Measurements from ENCODE around the gene TTLL7.

DNA sequence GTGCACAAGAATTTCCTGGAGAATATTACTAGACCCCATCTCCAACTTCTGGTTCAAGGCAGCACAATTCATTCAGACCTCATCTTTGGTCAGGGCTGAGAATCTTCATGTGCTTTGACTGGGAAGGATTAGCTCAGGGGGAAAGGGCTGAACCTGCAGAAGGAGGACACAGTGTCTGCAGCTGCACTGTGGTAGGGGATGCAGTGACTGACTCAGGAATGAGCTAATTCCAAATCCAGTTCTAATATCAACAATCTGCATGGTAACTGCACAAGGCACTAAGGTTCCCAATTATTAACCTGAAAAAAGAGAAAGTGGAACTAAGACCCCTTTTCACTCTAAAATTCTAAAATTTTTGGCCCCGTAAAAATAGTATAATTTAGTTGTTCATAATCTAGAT lies 31.6 kb downstream of the TTLL7 start:
- TF ChIP-seq, protein P1, sequence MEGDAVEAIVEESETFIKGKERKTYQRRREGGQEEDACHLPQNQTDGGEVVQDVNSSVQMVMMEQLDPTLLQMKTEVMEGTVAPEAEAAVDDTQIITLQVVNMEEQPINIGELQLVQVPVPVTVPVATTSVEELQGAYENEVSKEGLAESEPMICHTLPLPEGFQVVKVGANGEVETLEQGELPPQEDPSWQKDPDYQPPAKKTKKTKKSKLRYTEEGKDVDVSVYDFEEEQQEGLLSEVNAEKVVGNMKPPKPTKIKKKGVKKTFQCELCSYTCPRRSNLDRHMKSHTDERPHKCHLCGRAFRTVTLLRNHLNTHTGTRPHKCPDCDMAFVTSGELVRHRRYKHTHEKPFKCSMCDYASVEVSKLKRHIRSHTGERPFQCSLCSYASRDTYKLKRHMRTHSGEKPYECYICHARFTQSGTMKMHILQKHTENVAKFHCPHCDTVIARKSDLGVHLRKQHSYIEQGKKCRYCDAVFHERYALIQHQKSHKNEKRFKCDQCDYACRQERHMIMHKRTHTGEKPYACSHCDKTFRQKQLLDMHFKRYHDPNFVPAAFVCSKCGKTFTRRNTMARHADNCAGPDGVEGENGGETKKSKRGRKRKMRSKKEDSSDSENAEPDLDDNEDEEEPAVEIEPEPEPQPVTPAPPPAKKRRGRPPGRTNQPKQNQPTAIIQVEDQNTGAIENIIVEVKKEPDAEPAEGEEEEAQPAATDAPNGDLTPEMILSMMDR (optimal IDR thresholded peaks at IDR 0.05 in 1 of 3, IDR thresholded peaks at IDR 0.05 in 1 of 3, conservative IDR thresholded peaks at IDR 0.05 in 1 of 3; ENCODE audit: extremely low read depth in 1 of 3, insufficient read depth in 2 of 3, low read length in 3 of 3) = no peak
- TF ChIP-seq EZH2 (IDR thresholded peaks at IDR 0.05; ENCODE audit: low read length) = no peak
